Keratinocyte (primary cell): ENCODE measurements around the gene RARA.

Experiments used
- EZH2 ChIP-seq: IDR thresholded peaks from one replicate; pipeline ENCODE4 v1.6.1; 2012; ENCODE audit warnings: inconsistent platforms, mild to moderate bottlenecking, low read length, moderate library complexity
- TF ChIP-seq, protein P1 (sequence below), 3 experiments: IDR thresholded peaks in 1 of 3; conservative IDR thresholded peaks in 1 of 3; optimal IDR thresholded peaks in 1 of 3; 2 replicates in 2 of 3; 3 replicates in 1 of 3; pipeline versions ENCODE3 to v1.5.1; 2011; ENCODE audit warnings: low read length in 3 of 3, mild to moderate bottlenecking in 3 of 3, moderate library complexity in 2 of 3, control low read depth in 1 of 3, inconsistent platforms in 1 of 3; ENCODE audit not compliant: insufficient read depth in 2 of 3; ENCODE audit errors: extremely low read depth in 1 of 3

DNA sequence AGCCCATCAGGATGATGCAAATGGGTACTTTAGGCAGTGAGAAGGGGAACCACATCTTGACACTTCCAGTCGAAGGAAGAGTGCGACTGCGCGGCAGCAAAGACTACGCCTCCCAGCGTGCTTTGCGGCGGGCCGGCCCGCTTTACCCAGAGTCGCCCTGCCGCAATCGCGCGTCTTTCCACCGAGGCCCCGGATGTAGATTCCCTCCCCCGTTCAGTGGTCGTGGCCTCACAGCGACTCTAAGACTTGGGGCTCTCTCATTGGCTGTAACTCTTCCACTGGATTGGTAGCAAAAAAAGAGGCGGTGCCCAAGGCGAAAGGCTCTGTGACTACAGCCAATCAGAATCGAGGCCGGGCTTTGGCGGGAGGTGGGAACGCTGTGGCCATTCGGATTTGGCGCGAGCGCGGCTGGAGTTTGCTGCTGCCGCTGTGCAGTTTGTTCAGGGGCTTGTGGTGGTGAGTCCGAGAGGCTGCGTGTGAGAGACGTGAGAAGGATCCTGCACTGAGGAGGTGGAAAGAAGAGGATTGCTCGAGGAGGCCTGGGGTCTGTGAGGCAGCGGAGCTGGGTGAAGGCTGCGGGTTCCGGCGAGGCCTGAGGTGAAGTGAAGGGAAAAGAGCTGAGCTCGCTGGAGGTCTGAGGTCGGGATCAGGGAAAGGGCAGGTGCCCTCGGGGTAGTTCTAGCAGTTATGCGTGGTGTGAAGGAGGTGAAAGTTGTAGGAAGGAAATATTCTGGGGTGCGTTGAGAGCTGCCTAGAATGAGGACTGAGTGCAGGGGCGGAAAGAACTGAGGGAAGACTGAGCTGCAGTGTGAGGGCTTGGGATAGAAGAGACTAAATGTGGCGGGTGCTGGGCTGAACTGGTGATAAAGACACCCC is 21.2 kb upstream of the RARA start, which contains the start of gene CDC6:
- TF ChIP-seq, protein P1, sequence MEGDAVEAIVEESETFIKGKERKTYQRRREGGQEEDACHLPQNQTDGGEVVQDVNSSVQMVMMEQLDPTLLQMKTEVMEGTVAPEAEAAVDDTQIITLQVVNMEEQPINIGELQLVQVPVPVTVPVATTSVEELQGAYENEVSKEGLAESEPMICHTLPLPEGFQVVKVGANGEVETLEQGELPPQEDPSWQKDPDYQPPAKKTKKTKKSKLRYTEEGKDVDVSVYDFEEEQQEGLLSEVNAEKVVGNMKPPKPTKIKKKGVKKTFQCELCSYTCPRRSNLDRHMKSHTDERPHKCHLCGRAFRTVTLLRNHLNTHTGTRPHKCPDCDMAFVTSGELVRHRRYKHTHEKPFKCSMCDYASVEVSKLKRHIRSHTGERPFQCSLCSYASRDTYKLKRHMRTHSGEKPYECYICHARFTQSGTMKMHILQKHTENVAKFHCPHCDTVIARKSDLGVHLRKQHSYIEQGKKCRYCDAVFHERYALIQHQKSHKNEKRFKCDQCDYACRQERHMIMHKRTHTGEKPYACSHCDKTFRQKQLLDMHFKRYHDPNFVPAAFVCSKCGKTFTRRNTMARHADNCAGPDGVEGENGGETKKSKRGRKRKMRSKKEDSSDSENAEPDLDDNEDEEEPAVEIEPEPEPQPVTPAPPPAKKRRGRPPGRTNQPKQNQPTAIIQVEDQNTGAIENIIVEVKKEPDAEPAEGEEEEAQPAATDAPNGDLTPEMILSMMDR (optimal IDR thresholded peaks at IDR 0.05 in 1 of 3, IDR thresholded peaks at IDR 0.05 in 1 of 3, conservative IDR thresholded peaks at IDR 0.05 in 1 of 3; ENCODE audit: extremely low read depth in 1 of 3, insufficient read depth in 2 of 3, low read length in 3 of 3): no peak
- TF ChIP-seq EZH2: no peak
